H1 (cell line): Measurements from ENCODE around the gene NREP. TPM values are rescaled to one million over a fixed set of nuclear protein-coding genes. Genes with fewer than 3 reads are reported as not detected.
"Not testable (repeated sequence)": the region's sequence is repeated elsewhere in the genome, so short reads cannot be mapped to it uniquely, and the experiment has no call there.

ENCODE experiments used
- CTCF ChIA-PET: fragments of 300-600 bp; sonication (Branson Sonifier 250); formaldehyde crosslinking; loops from one replicate; lab custom pipeline; 2021; ENCODE audit not compliant: partially characterized antibody; lab: Charles Lee
- POLR2A ChIA-PET: fragments of 300-600 bp; sonication (Branson Sonifier 250); formaldehyde crosslinking; loops from one replicate; lab custom pipeline; 2021; ENCODE audit warnings: inconsistent platforms; ENCODE audit not compliant: partially characterized antibody; lab: Charles Lee
- DNase-seq, 2 experiments: peaks; one replicate each; pipeline versions ENCODE4 v3.0.0 to v3.0.0-alpha.2; 2010 to 2022; ENCODE audit warnings: low spot score in 2 of 2, low read depth in 1 of 2, mixed read lengths in 1 of 2
- FAIRE-seq: peaks from 2 replicates; lab custom pipeline; 2011; peaks lifted over from hg19 to GRCh38; lab: Jason Lieb, UNC
- H2AFZ ChIP-seq: 2 replicates; pipeline ENCODE4 v1.8.1; 2012; ENCODE audit warnings: low read length, inconsistent platforms
- H2AK5ac ChIP-seq: 2 replicates; pipeline ENCODE4 v1.6.1; 2013; ENCODE audit warnings: low read depth, low read length
- H2BK120ac ChIP-seq: replicated peaks from 2 replicates; pipeline ENCODE3; 2013; ENCODE audit warnings: low read depth, low read length, inconsistent platforms
- H2BK12ac ChIP-seq: 2 replicates; pipeline ENCODE4 v1.6.1; 2013; ENCODE audit warnings: low read depth, low read length
- H2BK15ac ChIP-seq: 2 replicates; pipeline ENCODE4 v1.6.1; 2013; ENCODE audit warnings: low read length
- H2BK20ac ChIP-seq: 2 replicates; pipeline ENCODE4 v1.6.1; 2013; ENCODE audit warnings: low read length
- H2BK5ac ChIP-seq: 2 replicates; pipeline ENCODE4 v1.6.1; 2013; ENCODE audit warnings: low read depth, low read length
- H3K14ac ChIP-seq: 2 replicates; pipeline ENCODE4 v1.6.1; 2013; ENCODE audit warnings: inconsistent platforms; ENCODE audit not compliant: insufficient read length
- H3K18ac ChIP-seq: 2 replicates; pipeline ENCODE4 v1.6.1; 2013; ENCODE audit warnings: low read length; ENCODE audit errors: extremely low read depth
- H3K23ac ChIP-seq: 2 replicates; pipeline ENCODE4 v1.6.1; 2013; ENCODE audit warnings: inconsistent platforms; ENCODE audit not compliant: insufficient read length
- H3K23me2 ChIP-seq: 2 replicates; pipeline ENCODE4 v1.6.1; 2013; ENCODE audit warnings: low read depth, low read length
- H3K27ac ChIP-seq: 2 replicates; pipeline ENCODE4 v1.6.1; 2011; ENCODE audit warnings: low read depth, low read length, inconsistent platforms
- H3K27me3 ChIP-seq, 4 experiments: replicated peaks in 1 of 4; 1 replicate in 1 of 4; 2 replicates in 3 of 4; pipeline versions ENCODE4 v1.6.1 to v1.8.1; 2011 to 2013; ENCODE audit warnings: low read length in 3 of 4, mild to moderate bottlenecking in 3 of 4, inconsistent platforms in 2 of 4, mixed read lengths in 2 of 4, moderate library complexity in 1 of 4; ENCODE audit not compliant: control insufficient read depth in 3 of 4, insufficient read depth in 3 of 4; ENCODE audit errors: extremely low read depth in 1 of 4
- H3K36me3 ChIP-seq, 4 experiments: 2 replicates each; pipeline versions ENCODE4 v1.6.1 to v1.8.1; 2011 to 2013; ENCODE audit warnings: mild to moderate bottlenecking in 4 of 4, low read length in 3 of 4, moderate library complexity in 2 of 4, control low read depth in 1 of 4, inconsistent platforms in 1 of 4; ENCODE audit not compliant: insufficient read depth in 4 of 4, control insufficient read depth in 2 of 4
- H3K4ac ChIP-seq: replicated peaks from 2 replicates; pipeline ENCODE3; 2013; ENCODE audit warnings: low read length, low read depth, mixed read lengths, inconsistent platforms; ENCODE audit not compliant: insufficient read length
- H3K4me1 ChIP-seq, 4 experiments: replicated peaks in 1 of 4; 1 replicate in 1 of 4; 2 replicates in 3 of 4; pipeline versions ENCODE4 v1.6.1 to v1.8.1; 2011 to 2013; ENCODE audit warnings: low read length in 3 of 4, inconsistent platforms in 2 of 4, mixed read lengths in 1 of 4; ENCODE audit not compliant: insufficient read depth in 4 of 4, control insufficient read depth in 3 of 4
- H3K4me2 ChIP-seq, 2 experiments: 2 replicates each; pipeline versions ENCODE4 v1.6.1 to v1.8.1; 2011 to 2013; ENCODE audit warnings: low read depth in 2 of 2, low read length in 2 of 2, control low read depth in 1 of 2, inconsistent platforms in 1 of 2, mild to moderate bottlenecking in 1 of 2; ENCODE audit not compliant: insufficient read depth in 1 of 2
- H3K4me3 ChIP-seq, 4 experiments: fragments of 200-600, 300-600 bp in 1 of 4; sonication (generic), shearing (Covaris generic), sonication (Bioruptor Twin) in 1 of 4; 2 replicates each; pipeline versions ENCODE4 v1.5.1 to v1.8.1; 2011 to 2016; ENCODE audit warnings: low read length in 4 of 4, low read depth in 3 of 4, control low read depth in 2 of 4, inconsistent platforms in 2 of 4, mild to moderate bottlenecking in 2 of 4, mixed read lengths in 1 of 4, moderate library complexity in 1 of 4; ENCODE audit not compliant: insufficient read depth in 2 of 4; ENCODE audit errors: extremely low read depth in 1 of 4
- H3K56ac ChIP-seq: replicated peaks from 2 replicates; pipeline ENCODE3; 2013; ENCODE audit warnings: low read depth, mild to moderate bottlenecking, mixed read lengths, low read length, inconsistent platforms; ENCODE audit not compliant: insufficient read length
- H3K79me1 ChIP-seq: 2 replicates; pipeline ENCODE4 v1.6.1; 2013; ENCODE audit warnings: low read depth, low read length, control low read depth
- H3K79me2 ChIP-seq, 2 experiments: 2 replicates each; pipeline versions ENCODE4 v1.6.1 to v1.8.1; 2012 to 2013; ENCODE audit warnings: low read length in 2 of 2, mild to moderate bottlenecking in 2 of 2, inconsistent platforms in 1 of 2; ENCODE audit not compliant: insufficient read depth in 2 of 2, control insufficient read depth in 1 of 2
- H3K9ac ChIP-seq, 4 experiments: replicated peaks in 1 of 4; 1 replicate in 1 of 4; 2 replicates in 3 of 4; pipeline versions ENCODE4 v1.6.1 to v1.8.1; 2011 to 2013; ENCODE audit warnings: low read depth in 3 of 4, low read length in 3 of 4, control low read depth in 2 of 4, mild to moderate bottlenecking in 2 of 4, moderate library complexity in 2 of 4, inconsistent platforms in 1 of 4; ENCODE audit errors: extremely low read depth in 1 of 4
- H3K9me3 ChIP-seq, 2 experiments: 2 replicates each; pipeline versions ENCODE4 v1.6.1 to v1.8.1; 2012 to 2013; ENCODE audit warnings: mild to moderate bottlenecking in 2 of 2, moderate library complexity in 2 of 2, control low read depth in 1 of 2, inconsistent platforms in 1 of 2, low read depth in 1 of 2, low read length in 1 of 2, mixed read lengths in 1 of 2; ENCODE audit not compliant: insufficient read depth in 2 of 2
- H4K20me1 ChIP-seq, 2 experiments: replicated peaks in 1 of 2; 2 replicates each; pipeline versions ENCODE3 to v1.8.1; 2011 to 2013; ENCODE audit warnings: inconsistent platforms in 2 of 2, low read length in 2 of 2, mild to moderate bottlenecking in 1 of 2; ENCODE audit not compliant: insufficient read depth in 2 of 2, control insufficient read depth in 1 of 2
- H4K5ac ChIP-seq: 2 replicates; pipeline ENCODE4 v1.6.1; 2013; ENCODE audit warnings: low read length, low read depth, mixed read lengths, inconsistent platforms; ENCODE audit not compliant: insufficient read length
- H4K8ac ChIP-seq: 2 replicates; pipeline ENCODE4 v1.8.0; 2013; ENCODE audit warnings: mild to moderate bottlenecking, moderate library complexity, low read length, inconsistent platforms; ENCODE audit not compliant: insufficient read depth; ENCODE audit errors: extremely low read depth
- H4K91ac ChIP-seq: replicated peaks from 2 replicates; pipeline ENCODE3; 2013; ENCODE audit warnings: low read length, mixed read lengths, inconsistent platforms; ENCODE audit not compliant: insufficient read length
- SRF ChIP-seq: IDR thresholded peaks from 2 replicates; pipeline ENCODE4 v1.6.1; 2011; ENCODE audit warnings: mild to moderate bottlenecking, low read depth, low read length, moderate library complexity
- WGBS, 2 experiments: shearing (Covaris generic) in 1 of 2; methylation state at CpG; one replicate each; pipeline versions ENCODE4 v1.1.6 to v1.1.7; 2013 to 2015; ENCODE audit warnings: low lambda C conversion rate in 2 of 2, mixed read lengths in 2 of 2, inconsistent platforms in 1 of 2, low coverage in 1 of 2, missing lambda C conversion rate in 1 of 2; ENCODE audit not compliant: insufficient replicate concordance in 2 of 2, insufficient coverage in 1 of 2, insufficient read length in 1 of 2; ENCODE audit errors: extremely low coverage in 1 of 2, missing lambda C conversion rate in 1 of 2; 5-methylcytosine and 5-hydroxymethylcytosine counted together
- polyA plus RNA-seq, 7 experiments: library from polyadenylated mRNA; depleted of rRNA in 3 of 7; stranded (reverse) in 5 of 7; unstranded in 2 of 7; fragments of >200 nt in 5 of 7; fragments of 200-250 nt in 2 of 7; gene quantifications; 1 replicate in 5 of 7; 2 replicates in 1 of 7; 4 replicates in 1 of 7; pipeline versions ENCODE4 v1.2.1 to v1.2.3, GENCODE V29; 2011 to 2013; ENCODE audit warnings: missing spikeins in 2 of 7, mixed read lengths in 2 of 7
- total RNA-seq: library from RNA; stranded (reverse); fragmentation: NEBNext Ultra II Directional; extraction: Animal tissue kit (Norgen Biotek cat#: 25700); gene quantifications from 2 replicates; pipeline ENCODE4 v1.2.1, GENCODE V29; 2021

NREP gene
- total and polyA plus RNA-seq, 2 of the 8 experiments (the other 6 are each of a cell fraction or from before 2014, with no cell fraction given), result 254 to 301 TPM

DNA sequence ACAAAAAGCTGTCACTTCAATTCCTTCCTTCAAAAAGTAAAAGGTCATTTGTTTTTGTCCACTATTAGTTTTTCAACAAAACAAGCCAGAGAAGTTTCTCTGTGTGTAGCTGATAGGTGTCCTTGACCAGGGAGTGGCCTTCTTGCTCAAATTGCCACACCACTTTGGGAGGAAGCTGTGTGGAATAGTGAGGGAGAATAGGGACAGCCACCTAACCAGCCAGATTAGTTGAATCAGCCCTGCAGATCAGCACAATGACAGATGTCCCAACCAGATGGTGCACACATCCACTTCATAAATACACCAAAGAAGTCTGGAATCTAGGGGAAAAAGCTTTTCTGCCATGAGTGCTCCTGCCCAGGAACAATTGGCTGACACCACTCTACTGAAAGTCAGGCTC is 37.2 kb downstream of the NREP start:
- Histone ChIP-seq H3K4me2 (no peak overlapping the region), H2BK15ac (no peak overlapping the region), H3K4me3 (no peak overlapping the region), H3K4ac (no peak overlapping the region), H2BK12ac (peak overlapping the region; percentile 99), H4K20me1 (no peaks in the 10 kb centered on the region), H3K79me1 (no peaks in the 10 kb centered on the region), H4K8ac (no peak overlapping the region), H3K14ac (no peak overlapping the region), H2BK20ac (peak overlapping the region; percentile 82), H3K79me2 (no peaks in the 10 kb centered on the region), H3K27me3 (no peaks in the 10 kb centered on the region), H2BK5ac (peak overlapping the region; percentile 85; the same call in 1 of the 2 replicates), H3K4me1 (peaks cover 0 to 9% (median 5%) of the 10 kb centered on the region in 4 experiments; a peak in 4 of 7 replicates), H3K9me3 (peaks cover 9 to 12% of the 10 kb centered on the region in 2 experiments; a peak in 3 of 4 replicates), H3K36me3 (peaks cover 0 to 4% (median 0%) of the 10 kb centered on the region in 4 experiments; a peak in 1 of 8 replicates), H3K27ac (0 out of 2 replicates have a peak overlapping the region, but pooled peaks have one; percentile 1), H3K23ac (no peak overlapping the region), H3K56ac (no peak overlapping the region), H4K5ac (no peak overlapping the region), H3K9ac (no peak overlapping the region), H2AFZ (no peak overlapping the region), H4K91ac (peak overlapping the region; percentile 67), H3K18ac (no peak overlapping the region), H2BK120ac (peak overlapping the region; percentile 16), H3K23me2 (no peaks in the 10 kb centered on the region), H2AK5ac (0 out of 2 replicates have a peak overlapping the region, but pooled peaks have one; percentile 57)
- DNase-seq (no peak), FAIRE-seq (no peak)
- ChIA-PET CTCF (interaction anchor here (0.8 to 1.6 kb wide), 4 partner anchors 9 to 560 kb away, joined by 3 to 4 read pairs (median 4); no protein-coding TSS in a partner anchor), POLR2A (interaction anchor here (0.8 to 2.0 kb wide), 4 partner anchors 16 to 37 kb away, joined by 3 to 13 read pairs (median 4); partner anchors contain the start of gene NREP)
- TF ChIP-seq SRF, result no peak

DNA sequence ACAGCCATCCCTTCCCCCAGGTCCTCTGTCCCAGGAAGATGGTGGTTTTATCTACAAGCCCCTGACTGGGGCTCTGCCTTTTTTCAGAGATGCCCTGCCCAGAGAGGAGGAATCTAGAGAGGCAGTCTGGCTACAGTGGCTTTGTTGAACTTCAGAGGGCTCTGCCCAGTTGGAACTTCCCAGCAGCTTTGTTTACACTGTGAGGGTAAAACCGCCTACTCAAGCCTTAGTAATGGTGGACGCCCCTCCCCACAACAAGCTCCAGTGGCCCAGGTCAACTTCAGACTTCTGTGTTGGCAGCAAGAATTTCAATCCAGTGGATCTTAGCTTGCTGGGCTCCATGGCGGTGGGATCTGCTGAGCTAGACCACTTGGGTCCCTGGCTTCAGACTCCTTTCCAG is 40.2 kb downstream of the NREP start:
- H3K79me1 ChIP-seq, H2AK5ac ChIP-seq, FAIRE-seq, H4K5ac ChIP-seq, H2AFZ ChIP-seq, H3K27me3 ChIP-seq, H3K18ac ChIP-seq, H3K4me1 ChIP-seq, H2BK15ac ChIP-seq, H3K4me3 ChIP-seq, H4K20me1 ChIP-seq, H3K4ac ChIP-seq, H2BK5ac ChIP-seq, H3K27ac ChIP-seq, H2BK12ac ChIP-seq, H4K8ac ChIP-seq, H2BK20ac ChIP-seq, H3K23me2 ChIP-seq, POLR2A ChIA-PET, H3K36me3 ChIP-seq, H2BK120ac ChIP-seq, H3K9ac ChIP-seq, H4K91ac ChIP-seq, DNase-seq, H3K14ac ChIP-seq, H3K79me2 ChIP-seq, H3K56ac ChIP-seq, H3K4me2 ChIP-seq, H3K23ac ChIP-seq: not testable (repeated sequence)
- H3K9me3 ChIP-seq, result peaks cover 9 to 12% of the 10 kb centered on the region in 2 experiments; a peak in 3 of 4 replicates
- WGBS, 2 experiments, result 88% methylated on average over 3 of the region's 3 CpGs; no CpG with 5 or more reads in 1 of the 2 experiments
- CTCF ChIA-PET, result interaction anchor here (0.9 to 2.7 kb wide), 3 partner anchors 12 to 81 kb away, joined by 3 to 7 read pairs (median 5); no protein-coding TSS in a partner anchor
